SK-N-SH (cell line): ENCODE data around the gene SETBP1.

Source experiments
- CTCF ChIP-seq: fragments of 200-600 bp; sonication (generic); IDR thresholded peaks from 2 replicates; pipeline ENCODE4 v1.6.1; 2017; ENCODE audit warnings: antibody characterized with exemption, mild to moderate bottlenecking, moderate library complexity
- EZH2phosphoT487 ChIP-seq: fragments of 200-600 bp; sonication (generic); IDR thresholded peaks from 2 replicates; pipeline ENCODE4 v1.6.1; 2017; ENCODE audit warnings: low read depth, mixed run types, mild to moderate bottlenecking, antibody characterized with exemption, moderate library complexity, borderline replicate concordance
- GABPA ChIP-seq: IDR thresholded peaks from 2 replicates; pipeline ENCODE4 v1.4.0; 2012; ENCODE audit warnings: low read depth, mild to moderate bottlenecking
- GATA2 ChIP-seq: sonication (generic); formaldehyde crosslinking; IDR thresholded peaks from 2 replicates; pipeline ENCODE4 v1.5.0; 2020; ENCODE audit warnings: mild to moderate bottlenecking, missing genetic modification reagents
- RAD21 ChIP-seq: IDR thresholded peaks from 2 replicates; pipeline ENCODE4 v1.6.1; 2012; ENCODE audit warnings: mild to moderate bottlenecking, low read length
- REST ChIP-seq: IDR thresholded peaks from 2 replicates; pipeline ENCODE4 v1.6.1; 2012; ENCODE audit warnings: mild to moderate bottlenecking, low read depth, low read length, moderate library complexity
- SIN3A ChIP-seq: IDR thresholded peaks from 2 replicates; pipeline ENCODE4 v1.6.1; 2012; ENCODE audit warnings: low read depth, mild to moderate bottlenecking, low read length, moderate library complexity, borderline replicate concordance

GRCh38 chr18:44750774-44751173 is 70.1 kb downstream of the SETBP1 start:
- TF ChIP-seq EZH2phosphoT487 (no peak), RAD21 (no peak), CTCF (no peak), SIN3A (no peak), GABPA (no peak), REST (no peak), GATA2 (CRISPR knock-in tag) (no peak)
